ENCODE measurements around the gene ZDHHC8.

DNA sequence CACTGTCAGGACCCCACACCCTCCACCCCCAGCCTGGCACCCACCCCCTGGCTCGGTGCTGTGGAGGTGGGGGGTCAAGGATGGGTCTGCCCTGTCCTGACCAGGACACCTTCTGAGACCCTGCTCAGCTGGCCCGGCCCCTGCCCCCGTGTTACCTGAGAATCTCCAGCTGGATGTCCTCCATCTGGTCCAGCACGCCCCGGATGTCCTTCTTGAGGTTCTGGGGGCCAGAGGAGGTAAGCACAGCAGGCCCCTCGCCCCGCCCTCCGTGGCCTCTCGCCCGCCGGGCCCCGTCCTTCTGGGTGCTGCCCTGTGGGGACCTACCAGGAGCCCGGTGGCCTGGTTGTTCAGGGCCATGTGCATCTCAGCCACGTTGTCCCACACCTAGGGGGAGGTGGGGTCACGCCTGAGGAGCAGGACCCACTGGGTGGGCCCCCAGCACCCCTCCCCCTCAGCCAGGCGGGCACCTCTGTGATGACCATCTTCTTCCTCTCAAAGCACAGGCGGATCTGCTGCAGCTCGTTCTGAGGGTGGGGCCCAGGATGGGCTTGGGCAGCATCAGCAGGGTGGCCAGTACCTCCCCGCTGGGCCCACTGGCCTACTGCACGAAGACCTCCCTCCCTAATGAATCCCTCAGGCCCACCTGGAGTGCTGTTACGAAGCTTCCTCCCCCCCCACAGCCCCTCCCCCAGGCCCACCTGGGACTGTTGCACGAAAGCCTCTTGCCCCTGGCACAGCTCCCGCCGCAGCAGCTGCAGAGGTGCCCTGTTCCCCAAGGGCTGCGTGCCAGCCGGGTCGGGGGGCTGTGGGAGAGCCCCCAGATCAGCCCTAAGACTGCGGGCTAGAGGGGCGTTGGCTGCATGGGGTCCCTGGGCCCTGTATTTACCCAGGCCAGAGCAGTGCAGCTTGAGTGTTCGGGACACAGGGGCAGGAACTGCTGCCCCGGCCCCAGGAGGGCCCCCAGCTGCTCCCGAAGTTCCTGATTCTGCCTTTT, 17.9 kb downstream of the ZDHHC8 start:
- TF ChIP-seq, protein P1, sequence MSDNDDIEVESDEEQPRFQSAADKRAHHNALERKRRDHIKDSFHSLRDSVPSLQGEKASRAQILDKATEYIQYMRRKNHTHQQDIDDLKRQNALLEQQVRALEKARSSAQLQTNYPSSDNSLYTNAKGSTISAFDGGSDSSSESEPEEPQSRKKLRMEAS (IDR thresholded peaks at IDR 0.05; ENCODE audit: low read depth, low read length) = no peak
- no peak for TF ChIP-seq POLR2A (IDR thresholded peaks at IDR 0.05; ENCODE audit: extremely low read depth, insufficient read length)
- TF ChIP-seq, protein P2, sequence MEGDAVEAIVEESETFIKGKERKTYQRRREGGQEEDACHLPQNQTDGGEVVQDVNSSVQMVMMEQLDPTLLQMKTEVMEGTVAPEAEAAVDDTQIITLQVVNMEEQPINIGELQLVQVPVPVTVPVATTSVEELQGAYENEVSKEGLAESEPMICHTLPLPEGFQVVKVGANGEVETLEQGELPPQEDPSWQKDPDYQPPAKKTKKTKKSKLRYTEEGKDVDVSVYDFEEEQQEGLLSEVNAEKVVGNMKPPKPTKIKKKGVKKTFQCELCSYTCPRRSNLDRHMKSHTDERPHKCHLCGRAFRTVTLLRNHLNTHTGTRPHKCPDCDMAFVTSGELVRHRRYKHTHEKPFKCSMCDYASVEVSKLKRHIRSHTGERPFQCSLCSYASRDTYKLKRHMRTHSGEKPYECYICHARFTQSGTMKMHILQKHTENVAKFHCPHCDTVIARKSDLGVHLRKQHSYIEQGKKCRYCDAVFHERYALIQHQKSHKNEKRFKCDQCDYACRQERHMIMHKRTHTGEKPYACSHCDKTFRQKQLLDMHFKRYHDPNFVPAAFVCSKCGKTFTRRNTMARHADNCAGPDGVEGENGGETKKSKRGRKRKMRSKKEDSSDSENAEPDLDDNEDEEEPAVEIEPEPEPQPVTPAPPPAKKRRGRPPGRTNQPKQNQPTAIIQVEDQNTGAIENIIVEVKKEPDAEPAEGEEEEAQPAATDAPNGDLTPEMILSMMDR (IDR thresholded peaks at IDR 0.05; ENCODE audit: low read depth, low read length) = no peak
- TF ChIP-seq MYC (IDR thresholded peaks at IDR 0.05; ENCODE audit: low read depth, low read length) = no peak
